Endothelial cell of umbilical vein (primary cell): ENCODE measurements around the gene DCPS. TPM values are rescaled to one million over a fixed set of nuclear protein-coding genes. Genes with fewer than 3 reads are reported as not detected.

Experiments used
- BruUV-seq: library from RNA; stranded (reverse); fragments of 400-500 nt; replicated peaks from 2 replicates; lab custom pipeline; 2021; lab: Mats Ljungman, UMichigan
- CTCF ChIA-PET: fragments of 300-600, 350-600 bp; sonication (Branson Sonifier 250); formaldehyde crosslinking; loops from one replicate; lab custom pipeline; 2021; ENCODE audit warnings: antibody characterized with exemption, inconsistent platforms; lab: Charles Lee
- POLR2A ChIA-PET: fragments of 300-600, 350-600 bp; sonication (Branson Sonifier 250); formaldehyde crosslinking; loops from one replicate; lab custom pipeline; 2021; ENCODE audit warnings: antibody characterized with exemption, inconsistent platforms; lab: Charles Lee
- DNase-seq: peaks from one replicate; pipeline ENCODE4 v3.0.0-alpha.2; 2011; ENCODE audit warnings: low read depth, low spot score
- FAIRE-seq: peaks from 2 replicates; lab custom pipeline; 2011; peaks lifted over from hg19 to GRCh38; lab: Jason Lieb, UNC
- H2AFZ ChIP-seq: 2 replicates; pipeline ENCODE4 v1.6.0; 2012; ENCODE audit warnings: low read depth, low read length, control low read depth, inconsistent platforms
- H3K27ac ChIP-seq: 2 replicates; pipeline ENCODE4 v1.5.1; 2011; ENCODE audit warnings: low read depth, mild to moderate bottlenecking, control low read depth, low read length, moderate library complexity; ENCODE audit not compliant: insufficient read depth
- H3K27me3 ChIP-seq, 2 experiments: 2 replicates each; pipeline versions ENCODE4 v1.6.0 to v1.6.1; 2011; ENCODE audit warnings: low read length in 2 of 2, mixed read lengths in 1 of 2; ENCODE audit not compliant: control insufficient read depth in 2 of 2, insufficient read depth in 2 of 2
- H3K36me3 ChIP-seq, 2 experiments: 2 replicates in 1 of 2; 3 replicates in 1 of 2; pipeline ENCODE4 v1.5.1; 2011; ENCODE audit warnings: low read length in 2 of 2, mild to moderate bottlenecking in 1 of 2, moderate library complexity in 1 of 2; ENCODE audit not compliant: control insufficient read depth in 2 of 2, insufficient read depth in 2 of 2; ENCODE audit errors: extremely low read depth in 1 of 2
- H3K4me1 ChIP-seq: 3 replicates; pipeline ENCODE4 v1.5.1; 2011; ENCODE audit warnings: mild to moderate bottlenecking, low read length; ENCODE audit not compliant: control insufficient read depth, insufficient read depth; ENCODE audit errors: extremely low read depth
- H3K4me2 ChIP-seq: 2 replicates; pipeline ENCODE4 v1.6.1; 2011; ENCODE audit warnings: low read length, control low read depth, mixed read lengths; ENCODE audit not compliant: insufficient read depth
- H3K4me3 ChIP-seq, 3 experiments: fragments of 200-600 bp in 1 of 3; sonication (generic), shearing (Covaris generic) in 1 of 3; replicated peaks in 1 of 3; 2 replicates each; pipeline ENCODE4 v1.5.1; 2011 to 2016; ENCODE audit warnings: control low read depth in 3 of 3, low read length in 3 of 3, mild to moderate bottlenecking in 2 of 3, inconsistent platforms in 1 of 3, low read depth in 1 of 3, moderate library complexity in 1 of 3; ENCODE audit not compliant: insufficient read depth in 1 of 3
- H3K79me2 ChIP-seq: 2 replicates; pipeline ENCODE4 v1.6.0; 2012; ENCODE audit warnings: low read length, inconsistent platforms; ENCODE audit not compliant: control insufficient read depth, insufficient read depth
- H3K9ac ChIP-seq: replicated peaks from 2 replicates; pipeline ENCODE3; 2011; ENCODE audit warnings: low read length, control low read depth; ENCODE audit not compliant: insufficient read depth; ENCODE audit errors: extremely low read depth
- H3K9me1 ChIP-seq: replicated peaks from 3 replicates; pipeline ENCODE4 v1.6.0; 2011; ENCODE audit warnings: mild to moderate bottlenecking, low read length; ENCODE audit not compliant: control insufficient read depth, insufficient read depth; ENCODE audit errors: extremely low read depth
- H3K9me3 ChIP-seq: replicated peaks from 2 replicates; pipeline ENCODE4 v1.5.1; 2012; ENCODE audit warnings: low read length, inconsistent platforms; ENCODE audit not compliant: control insufficient read depth, insufficient read depth
- H4K20me1 ChIP-seq: replicated peaks from 2 replicates; pipeline ENCODE3; 2011; ENCODE audit warnings: mild to moderate bottlenecking, low read length; ENCODE audit not compliant: control insufficient read depth, insufficient read depth; ENCODE audit errors: extremely low read depth
- EZH2 ChIP-seq: IDR thresholded peaks from 2 replicates; pipeline ENCODE4 v1.6.1; 2012; ENCODE audit warnings: borderline replicate concordance, low read depth, mild to moderate bottlenecking, moderate library complexity, low read length, inconsistent platforms; ENCODE audit not compliant: severe bottlenecking
- FOS ChIP-seq: IDR thresholded peaks from 2 replicates; pipeline ENCODE4 v1.6.1; 2011; ENCODE audit warnings: mild to moderate bottlenecking, low read length, moderate library complexity, borderline replicate concordance; ENCODE audit not compliant: insufficient read depth
- GATA2 ChIP-seq: IDR thresholded peaks from 2 replicates; pipeline ENCODE4 v1.7.0; 2011; ENCODE audit warnings: low read depth, mild to moderate bottlenecking, moderate library complexity, mixed read lengths, low read length; ENCODE audit not compliant: insufficient read length, insufficient read depth
- JUN ChIP-seq: IDR thresholded peaks from 2 replicates; pipeline ENCODE4 v1.6.1; 2011; ENCODE audit warnings: borderline replicate concordance, low read depth; ENCODE audit not compliant: insufficient read length, insufficient read depth
- MYC ChIP-seq: IDR thresholded peaks from one replicate; pipeline ENCODE4 v1.6.1; 2011; ENCODE audit warnings: mild to moderate bottlenecking, low read depth, low read length
- POLR2A ChIP-seq: IDR thresholded peaks from 2 replicates; pipeline ENCODE4 v1.6.1; 2012; ENCODE audit warnings: low read depth, mild to moderate bottlenecking, control low read depth, low read length
- POLR2AphosphoS5 ChIP-seq: IDR thresholded peaks from 2 replicates; pipeline ENCODE4 v1.6.1; 2012; ENCODE audit warnings: low read depth, mild to moderate bottlenecking, control low read depth, low read length, moderate library complexity; ENCODE audit not compliant: insufficient read depth
- dilution Hi-C: fragments of 300-500 bp; cut with MboI; formaldehyde crosslinking; loops from one replicate; pipeline ENCODE4 v1.15.0; 2019; ENCODE audit warnings: low sequenced_read_pairs; ENCODE audit not compliant: extremely low pct_ligation_motif_present
- intact Hi-C: fragments of 100-400 bp; cut with micrococcal nuclease; formaldehyde crosslinking; loops from one replicate; pipeline ENCODE4 v1.10.0; 2022
- polyA plus RNA-seq, 4 experiments: library from polyadenylated mRNA; depleted of rRNA in 3 of 4; stranded (reverse) in 3 of 4; unstranded in 1 of 4; fragments of >200 nt; gene quantifications; 2 replicates each; pipeline versions ENCODE4 v1.2.1 to v1.2.3, GENCODE V29; 2011 to 2012; ENCODE audit warnings: missing spikeins in 1 of 4
- total RNA-seq: library from RNA; stranded (reverse); gene quantifications from 2 replicates; pipeline ENCODE4 v1.2.3, GENCODE V29; 2021
- TF ChIP-seq, protein P1 (sequence below): IDR thresholded peaks from 2 replicates; pipeline ENCODE4 v1.6.1; 2011; ENCODE audit not compliant: insufficient read depth, insufficient read length
- TF ChIP-seq, protein P2 (sequence below), 2 donors: IDR thresholded peaks; 1 replicate in 1 of 2; 2 replicates in 1 of 2; pipeline ENCODE4 v1.5.1; 2011; ENCODE audit warnings: low read length in 2 of 2, mild to moderate bottlenecking in 2 of 2, moderate library complexity in 2 of 2, control low read depth in 1 of 2, inconsistent platforms in 1 of 2, low read depth in 1 of 2; ENCODE audit not compliant: insufficient read depth in 1 of 2; ENCODE audit errors: extremely low read depth in 1 of 2

DCPS gene
- total and polyA plus RNA-seq, 2 donors (not counting 3 experiments of a cell fraction or from before 2014, with no cell fraction given), result 19.6 to 36.0 TPM

DNA sequence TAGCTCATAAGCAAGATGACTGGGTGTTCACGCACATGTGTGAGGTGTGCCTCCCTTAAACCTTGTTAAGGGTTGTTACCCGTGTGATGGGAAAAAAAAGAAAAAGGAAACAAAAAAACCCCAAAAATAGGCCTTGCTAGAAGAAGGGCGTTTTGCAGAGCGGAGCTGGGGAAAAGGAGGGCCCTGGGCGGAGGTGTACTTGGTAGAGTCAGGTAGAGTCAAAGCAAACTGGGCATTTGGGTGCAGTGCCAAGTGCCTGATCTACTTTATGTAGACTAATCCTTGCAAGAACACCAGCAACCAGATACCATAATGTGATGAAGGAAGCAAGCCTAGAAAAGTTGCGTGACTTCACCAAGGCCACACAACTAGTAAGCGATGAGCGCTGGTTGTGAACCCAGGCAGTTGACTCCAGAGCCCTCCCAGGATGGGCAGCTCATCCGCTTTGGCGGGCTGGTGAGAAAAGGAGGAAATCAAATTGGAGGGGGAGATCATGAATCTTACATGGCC is 22.1 kb upstream of the DCPS start:
- Histone ChIP-seq H3K27ac (no peak overlapping the region), H3K4me1 (peaks cover 13% of the 10 kb centered on the region), H3K9me1 (no peaks in the 10 kb centered on the region), H3K9ac (no peak overlapping the region), H3K9me3 (no peaks in the 10 kb centered on the region), H3K27me3 (no peaks in the 10 kb centered on the region), H4K20me1 (no peaks in the 10 kb centered on the region), H2AFZ (no peak overlapping the region), H3K4me2 (no peak overlapping the region), H3K4me3 (no peak overlapping the region), H3K36me3 (peaks cover 0 to 6% of the 10 kb centered on the region in 2 experiments), H3K79me2 (no peaks in the 10 kb centered on the region)
- BruUV-seq, result no TSS peak
- POLR2A ChIA-PET, result no interaction called here
- CTCF ChIA-PET, result no interaction called here
- intact Hi-C loops, result loop anchor here (1.0 kb wide), 1 partner anchor 12 kb away; the partner anchor contains the start of gene FOXRED1
- TF ChIP-seq FOS (no peak), POLR2AphosphoS5 (no peak), EZH2 (no peak), GATA2 (no peak), POLR2A (no peak), JUN (no peak), MYC (no peak)
- TF ChIP-seq, protein P1, sequence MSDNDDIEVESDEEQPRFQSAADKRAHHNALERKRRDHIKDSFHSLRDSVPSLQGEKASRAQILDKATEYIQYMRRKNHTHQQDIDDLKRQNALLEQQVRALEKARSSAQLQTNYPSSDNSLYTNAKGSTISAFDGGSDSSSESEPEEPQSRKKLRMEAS, result no peak
- TF ChIP-seq, protein P2, sequence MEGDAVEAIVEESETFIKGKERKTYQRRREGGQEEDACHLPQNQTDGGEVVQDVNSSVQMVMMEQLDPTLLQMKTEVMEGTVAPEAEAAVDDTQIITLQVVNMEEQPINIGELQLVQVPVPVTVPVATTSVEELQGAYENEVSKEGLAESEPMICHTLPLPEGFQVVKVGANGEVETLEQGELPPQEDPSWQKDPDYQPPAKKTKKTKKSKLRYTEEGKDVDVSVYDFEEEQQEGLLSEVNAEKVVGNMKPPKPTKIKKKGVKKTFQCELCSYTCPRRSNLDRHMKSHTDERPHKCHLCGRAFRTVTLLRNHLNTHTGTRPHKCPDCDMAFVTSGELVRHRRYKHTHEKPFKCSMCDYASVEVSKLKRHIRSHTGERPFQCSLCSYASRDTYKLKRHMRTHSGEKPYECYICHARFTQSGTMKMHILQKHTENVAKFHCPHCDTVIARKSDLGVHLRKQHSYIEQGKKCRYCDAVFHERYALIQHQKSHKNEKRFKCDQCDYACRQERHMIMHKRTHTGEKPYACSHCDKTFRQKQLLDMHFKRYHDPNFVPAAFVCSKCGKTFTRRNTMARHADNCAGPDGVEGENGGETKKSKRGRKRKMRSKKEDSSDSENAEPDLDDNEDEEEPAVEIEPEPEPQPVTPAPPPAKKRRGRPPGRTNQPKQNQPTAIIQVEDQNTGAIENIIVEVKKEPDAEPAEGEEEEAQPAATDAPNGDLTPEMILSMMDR (IDR thresholded peaks at IDR 0.05; ENCODE audit: extremely low read depth in 1 of 2, insufficient read depth in 1 of 2, low read depth in 1 of 2, low read length in 2 of 2), result no peak
- FAIRE-seq (no peak), DNase-seq (no peak)
- dilution Hi-C loops, result no loop called here
